NB4 (cell line): ENCODE data around the gene TBC1D30.
"Not testable (repeated sequence)": the region's sequence is repeated elsewhere in the genome, so short reads cannot be mapped to it uniquely, and the experiment has no call there.

Experiments
- DNase-seq: peaks from one replicate; pipeline ENCODE4 v3.0.0; 2010; ENCODE audit warnings: low read depth
- H3K4me3 ChIP-seq: one replicate; pipeline ENCODE4 v1.5.1; 2011; ENCODE audit warnings: mild to moderate bottlenecking, low read depth, low read length, moderate library complexity
- MYC ChIP-seq: IDR thresholded peaks from 2 replicates; pipeline ENCODE4 v1.6.1; 2011; ENCODE audit warnings: low read depth, low read length
- POLR2A ChIP-seq: IDR thresholded peaks from 2 replicates; pipeline ENCODE4 v1.6.1; 2011; ENCODE audit warnings: mild to moderate bottlenecking; ENCODE audit not compliant: insufficient read length; ENCODE audit errors: extremely low read depth
- TF ChIP-seq, protein P1 (sequence below): IDR thresholded peaks from one replicate; pipeline ENCODE4 v1.5.1; 2012; ENCODE audit warnings: low read depth, low read length
- TF ChIP-seq, protein P2 (sequence below): IDR thresholded peaks from 2 replicates; pipeline ENCODE4 v1.6.1; 2011; ENCODE audit warnings: low read depth, low read length

TBC1D30 gene, protein sequence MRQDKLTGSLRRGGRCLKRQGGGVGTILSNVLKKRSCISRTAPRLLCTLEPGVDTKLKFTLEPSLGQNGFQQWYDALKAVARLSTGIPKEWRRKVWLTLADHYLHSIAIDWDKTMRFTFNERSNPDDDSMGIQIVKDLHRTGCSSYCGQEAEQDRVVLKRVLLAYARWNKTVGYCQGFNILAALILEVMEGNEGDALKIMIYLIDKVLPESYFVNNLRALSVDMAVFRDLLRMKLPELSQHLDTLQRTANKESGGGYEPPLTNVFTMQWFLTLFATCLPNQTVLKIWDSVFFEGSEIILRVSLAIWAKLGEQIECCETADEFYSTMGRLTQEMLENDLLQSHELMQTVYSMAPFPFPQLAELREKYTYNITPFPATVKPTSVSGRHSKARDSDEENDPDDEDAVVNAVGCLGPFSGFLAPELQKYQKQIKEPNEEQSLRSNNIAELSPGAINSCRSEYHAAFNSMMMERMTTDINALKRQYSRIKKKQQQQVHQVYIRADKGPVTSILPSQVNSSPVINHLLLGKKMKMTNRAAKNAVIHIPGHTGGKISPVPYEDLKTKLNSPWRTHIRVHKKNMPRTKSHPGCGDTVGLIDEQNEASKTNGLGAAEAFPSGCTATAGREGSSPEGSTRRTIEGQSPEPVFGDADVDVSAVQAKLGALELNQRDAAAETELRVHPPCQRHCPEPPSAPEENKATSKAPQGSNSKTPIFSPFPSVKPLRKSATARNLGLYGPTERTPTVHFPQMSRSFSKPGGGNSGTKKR

DNA sequence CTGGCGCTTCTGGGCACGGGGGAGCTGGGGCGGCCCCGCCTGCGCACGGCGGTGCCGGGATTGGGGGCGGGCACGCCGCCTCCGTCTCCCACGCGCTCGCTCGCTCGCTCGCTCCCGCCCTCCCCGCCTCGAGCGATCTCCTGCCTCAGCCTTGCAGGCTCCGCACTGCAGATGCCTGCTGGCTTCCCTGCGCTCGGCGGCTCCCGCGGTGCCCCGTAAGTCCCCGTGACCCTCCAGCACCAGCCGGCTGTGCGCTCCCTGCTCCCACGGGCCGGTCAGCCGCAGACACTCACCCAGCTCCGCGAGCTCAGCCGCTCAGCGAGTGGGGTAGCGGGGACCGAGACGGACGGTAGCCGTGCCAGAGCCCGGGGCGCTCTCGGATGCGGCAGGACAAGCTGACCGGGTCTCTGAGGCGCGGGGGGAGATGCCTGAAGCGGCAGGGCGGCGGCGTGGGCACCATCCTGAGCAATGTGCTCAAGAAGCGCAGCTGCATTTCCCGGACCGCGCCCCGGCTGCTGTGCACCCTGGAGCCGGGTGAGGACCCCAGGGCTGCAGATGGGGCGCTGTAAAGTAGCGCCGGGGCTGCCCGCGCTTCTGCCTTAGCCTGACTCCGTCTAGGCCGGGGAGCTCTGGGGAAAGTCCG is at the start of gene TBC1D30:
Gene TBC1D30 (plus strand): TSS at position 148 of the 643 bp plus-strand sequence. CDS start 233 bp downstream, at position 381.
- TF ChIP-seq, protein P1, sequence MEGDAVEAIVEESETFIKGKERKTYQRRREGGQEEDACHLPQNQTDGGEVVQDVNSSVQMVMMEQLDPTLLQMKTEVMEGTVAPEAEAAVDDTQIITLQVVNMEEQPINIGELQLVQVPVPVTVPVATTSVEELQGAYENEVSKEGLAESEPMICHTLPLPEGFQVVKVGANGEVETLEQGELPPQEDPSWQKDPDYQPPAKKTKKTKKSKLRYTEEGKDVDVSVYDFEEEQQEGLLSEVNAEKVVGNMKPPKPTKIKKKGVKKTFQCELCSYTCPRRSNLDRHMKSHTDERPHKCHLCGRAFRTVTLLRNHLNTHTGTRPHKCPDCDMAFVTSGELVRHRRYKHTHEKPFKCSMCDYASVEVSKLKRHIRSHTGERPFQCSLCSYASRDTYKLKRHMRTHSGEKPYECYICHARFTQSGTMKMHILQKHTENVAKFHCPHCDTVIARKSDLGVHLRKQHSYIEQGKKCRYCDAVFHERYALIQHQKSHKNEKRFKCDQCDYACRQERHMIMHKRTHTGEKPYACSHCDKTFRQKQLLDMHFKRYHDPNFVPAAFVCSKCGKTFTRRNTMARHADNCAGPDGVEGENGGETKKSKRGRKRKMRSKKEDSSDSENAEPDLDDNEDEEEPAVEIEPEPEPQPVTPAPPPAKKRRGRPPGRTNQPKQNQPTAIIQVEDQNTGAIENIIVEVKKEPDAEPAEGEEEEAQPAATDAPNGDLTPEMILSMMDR = no peak
- TF ChIP-seq, protein P2, sequence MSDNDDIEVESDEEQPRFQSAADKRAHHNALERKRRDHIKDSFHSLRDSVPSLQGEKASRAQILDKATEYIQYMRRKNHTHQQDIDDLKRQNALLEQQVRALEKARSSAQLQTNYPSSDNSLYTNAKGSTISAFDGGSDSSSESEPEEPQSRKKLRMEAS = no peak
- no peak within 1 kb of the TSS for H3K4me3 ChIP-seq
- peak; percentile 42 for DNase-seq

DNA sequence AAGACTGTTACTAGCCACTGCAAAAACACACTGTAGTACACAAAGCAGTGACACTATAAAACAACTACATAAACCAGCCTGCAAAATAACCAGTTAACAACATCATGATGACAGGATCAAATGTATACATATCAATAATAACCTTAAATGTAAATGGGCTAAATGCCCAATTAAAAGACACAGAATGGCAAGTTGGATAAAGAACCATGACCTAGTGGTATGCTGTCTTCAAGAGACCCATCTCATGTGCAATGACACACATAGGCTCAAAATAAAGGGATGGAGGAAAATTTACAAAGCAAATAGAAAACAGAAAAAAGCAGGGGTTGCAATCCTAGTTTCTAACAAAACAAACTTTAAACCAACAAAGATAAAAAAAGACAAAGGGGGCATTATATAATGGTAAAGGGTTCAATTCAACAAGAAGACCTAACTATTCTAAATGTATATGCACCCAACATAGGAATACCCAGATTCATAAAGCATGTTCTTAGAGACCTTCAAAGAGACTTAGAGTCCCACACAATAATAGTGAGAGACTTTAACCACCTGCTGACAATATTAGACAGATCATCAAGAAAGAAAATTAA is 49.2 kb upstream of the TBC1D30 start:
- H3K4me3 ChIP-seq, DNase-seq: not testable (repeated sequence)

DNA sequence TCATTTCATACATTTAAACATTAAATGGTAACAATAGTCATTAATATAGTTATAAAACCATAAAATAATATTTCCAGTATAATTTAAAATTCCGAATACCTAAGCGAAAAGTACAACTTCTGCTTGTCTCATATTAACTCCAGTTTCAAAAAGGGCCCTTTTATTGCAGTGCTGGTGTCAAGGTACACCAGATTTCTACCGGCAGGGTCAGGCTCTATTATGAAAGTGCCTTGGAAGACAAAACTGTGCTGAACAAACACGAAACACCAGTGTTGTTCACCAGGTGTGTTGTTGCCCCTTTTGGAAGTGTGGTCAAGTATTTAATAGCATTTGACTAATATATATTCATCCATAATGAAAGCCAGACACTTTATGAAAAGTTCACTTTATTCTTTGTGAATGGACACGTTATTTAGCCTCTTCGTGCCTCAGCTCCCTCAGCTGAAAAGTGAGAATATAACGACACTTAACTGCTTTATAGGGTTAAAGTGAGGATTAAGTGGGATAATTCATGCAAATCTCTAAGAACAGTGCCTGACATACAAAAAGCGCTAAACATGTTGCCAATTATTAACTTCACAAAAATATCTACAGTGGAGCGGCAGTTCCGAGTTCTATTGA is 45.0 kb upstream of the TBC1D30 start:
- no peak for DNase-seq
- no peak overlapping the region for H3K4me3 ChIP-seq
- TF ChIP-seq POLR2A = no peak
- TF ChIP-seq, protein P2 = no peak
- no peak for TF ChIP-seq MYC
- TF ChIP-seq, protein P1 = no peak

DNA sequence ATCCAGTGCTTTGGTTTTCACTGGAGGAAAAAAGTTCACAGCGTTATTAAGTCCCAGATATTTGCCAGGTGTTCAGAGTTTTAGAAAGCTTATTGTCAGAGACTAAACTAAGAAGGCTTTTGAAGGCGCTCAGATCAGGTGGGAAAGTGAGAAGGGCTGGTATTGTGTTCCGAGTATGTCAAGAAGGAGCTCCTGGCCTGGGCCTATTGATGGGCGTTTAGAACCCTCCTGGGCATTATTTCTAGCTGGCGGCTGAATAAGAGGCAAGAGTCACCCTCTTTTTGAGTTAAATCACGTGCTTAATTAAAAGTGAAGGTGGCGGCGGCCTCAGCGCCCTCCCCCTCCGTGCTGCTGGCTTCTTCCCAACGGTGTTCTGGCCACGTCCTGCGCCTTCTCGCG is 44.3 kb upstream of the TBC1D30 start:
- H3K4me3 ChIP-seq = no peak overlapping the region
- no peak for DNase-seq
- TF ChIP-seq POLR2A = no peak

DNA sequence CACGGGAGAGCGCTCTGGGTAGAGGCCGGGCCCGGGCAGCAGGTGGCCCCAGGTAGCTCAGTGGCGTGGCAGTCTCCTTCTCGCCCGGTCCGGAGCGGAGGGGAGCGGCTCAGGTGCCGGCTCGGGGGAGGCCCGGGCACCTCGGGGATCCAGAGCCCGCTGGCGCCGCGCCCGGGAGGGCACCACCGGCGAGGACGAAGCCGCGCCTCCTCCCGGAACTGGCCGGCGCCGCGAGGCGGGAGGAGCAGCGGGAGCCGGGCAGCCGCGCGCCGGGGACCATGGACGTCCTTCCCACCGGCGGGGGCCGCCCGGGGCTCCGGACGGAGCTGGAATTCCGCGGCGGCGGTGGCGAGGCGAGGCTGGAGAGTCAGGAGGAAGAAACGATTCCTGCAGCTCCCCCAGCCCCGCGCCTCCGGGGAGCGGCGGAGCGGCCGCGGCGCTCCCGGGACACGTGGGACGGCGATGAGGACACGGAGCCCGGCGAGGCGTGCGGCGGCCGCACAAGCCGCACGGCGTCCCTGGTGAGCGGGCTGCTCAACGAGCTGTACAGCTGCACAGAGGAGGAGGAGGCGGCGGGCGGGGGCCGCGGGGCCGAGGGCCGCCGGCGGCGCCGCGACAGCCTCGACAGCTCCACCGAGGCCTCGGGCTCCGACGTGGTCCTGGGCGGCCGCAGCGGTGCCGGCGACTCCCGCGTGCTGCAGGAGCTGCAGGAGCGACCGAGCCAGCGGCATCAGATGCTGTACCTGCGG is 43.7 kb upstream of the TBC1D30 start:
- TF ChIP-seq, protein P1 = no peak
- TF ChIP-seq MYC (no peak), POLR2A (no peak)
- TF ChIP-seq, protein P2 = no peak
- no peak overlapping the region for H3K4me3 ChIP-seq
- DNase-seq = peak; percentile 45
